GM18907 (cell line): Measurements from ENCODE around the gene PTPRK.
"Not testable (repeated sequence)": the region's sequence is repeated elsewhere in the genome, so short reads cannot be mapped to it uniquely, and the experiment has no call there.

Experiments used
- ATAC-seq: cut with Tn5 transposase; IDR thresholded peaks from one replicate; pipeline ENCODE4 v1.9.1; 2021; ENCODE audit warnings: mild to moderate bottlenecking, moderate library complexity; ENCODE audit not compliant: unreplicated experiment

Gene PTPRK

DNA sequence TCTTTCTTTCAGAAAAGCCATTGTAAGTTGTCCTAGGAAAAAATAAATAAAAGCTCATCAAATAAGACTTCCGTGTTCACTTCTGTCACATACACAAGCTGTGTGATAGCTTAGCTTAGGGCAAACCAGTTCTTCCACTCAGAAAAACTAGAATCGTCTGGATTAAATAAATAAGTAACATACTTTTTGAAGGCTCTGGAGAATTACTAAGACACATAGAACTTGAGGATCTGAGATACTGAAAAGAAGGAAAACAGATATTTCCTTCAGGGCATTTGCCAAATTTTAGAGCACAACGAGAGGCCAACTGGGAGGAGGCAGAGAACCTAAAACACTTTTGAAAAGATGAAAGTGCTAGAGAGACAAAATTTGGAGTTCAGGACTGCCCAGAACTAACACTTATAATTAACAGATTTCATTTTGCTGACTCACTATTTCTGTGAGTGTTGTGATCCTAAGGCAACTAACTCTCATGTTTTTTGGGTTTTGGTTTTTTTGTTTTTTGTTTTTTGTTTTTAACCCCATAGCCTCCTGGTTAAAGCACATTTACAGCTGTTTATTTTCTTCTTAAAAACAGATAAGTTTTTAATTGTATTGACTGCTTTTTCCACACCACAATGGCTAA lies 580.8 kb downstream of the PTPRK start:
- no peak for ATAC-seq

DNA sequence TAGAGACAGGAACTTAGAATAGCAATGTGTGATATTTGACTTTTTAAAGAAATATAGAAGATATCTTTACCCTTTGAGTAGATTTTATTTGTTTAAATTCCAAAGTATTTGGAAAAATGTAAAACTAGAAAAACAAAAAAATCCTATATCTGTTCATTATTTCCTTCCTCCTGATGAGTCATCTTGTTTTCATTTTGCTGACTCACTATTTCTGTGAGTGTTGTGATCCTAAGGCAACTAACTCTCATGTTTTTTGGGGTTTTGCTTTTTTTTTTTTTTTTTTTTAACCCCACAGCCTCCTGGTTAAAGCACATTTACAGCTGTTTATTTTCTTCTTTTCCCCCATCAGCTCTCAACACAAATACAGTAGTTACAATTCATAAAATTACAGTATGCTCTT lies 581.7 kb downstream of the PTPRK start:
- no peak for ATAC-seq

GRCh38 chr6:127937747-127938146 lies 582.7 kb downstream of the PTPRK start:
- ATAC-seq: no peak

DNA sequence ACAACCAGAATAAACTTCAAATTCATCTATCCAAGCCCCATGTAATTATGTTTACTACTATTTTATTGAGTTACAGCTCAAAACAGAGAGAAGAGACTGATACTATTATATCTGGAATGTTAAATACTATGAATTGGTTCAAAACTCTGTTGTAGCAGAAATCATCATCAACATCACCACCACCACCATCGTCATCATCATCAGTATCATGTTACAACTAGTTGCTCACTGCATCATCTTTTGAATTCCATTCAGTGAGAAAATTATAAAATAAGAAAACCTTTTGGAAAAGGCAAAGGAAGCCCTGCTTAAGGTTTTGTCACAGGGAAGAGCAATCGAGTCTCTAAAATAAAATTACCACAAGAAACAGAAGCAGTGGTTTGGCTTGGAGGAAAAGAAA lies 583.3 kb downstream of the PTPRK start:
- ATAC-seq: no peak

GRCh38 chr6:127934956-127935355 lies 585.4 kb downstream of the PTPRK start:
- ATAC-seq: no peak

- no peak for ATAC-seq
These were observed 586.3 kb downstream of the PTPRK start for GRCh38 chr6:127933852-127934840.

DNA sequence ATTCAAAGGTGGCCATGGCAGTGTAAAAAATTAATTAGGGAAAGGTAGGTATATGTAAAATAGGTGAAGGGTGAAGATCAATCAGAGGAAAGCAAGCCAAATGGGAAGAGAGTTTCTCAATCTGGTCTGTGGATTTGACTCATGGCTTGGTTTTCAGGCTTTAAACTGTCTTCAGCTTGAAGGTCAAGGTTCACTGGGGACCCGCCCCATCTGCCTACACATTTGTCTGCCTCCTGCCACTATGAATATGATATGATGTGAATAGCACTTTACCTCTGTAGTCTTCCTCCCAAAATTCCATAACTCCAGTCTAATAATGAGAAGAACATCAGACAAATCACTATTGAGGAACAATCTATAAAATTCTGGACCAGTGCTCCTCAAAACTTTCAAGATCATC lies 587.3 kb downstream of the PTPRK start:
- ATAC-seq: no peak

DNA sequence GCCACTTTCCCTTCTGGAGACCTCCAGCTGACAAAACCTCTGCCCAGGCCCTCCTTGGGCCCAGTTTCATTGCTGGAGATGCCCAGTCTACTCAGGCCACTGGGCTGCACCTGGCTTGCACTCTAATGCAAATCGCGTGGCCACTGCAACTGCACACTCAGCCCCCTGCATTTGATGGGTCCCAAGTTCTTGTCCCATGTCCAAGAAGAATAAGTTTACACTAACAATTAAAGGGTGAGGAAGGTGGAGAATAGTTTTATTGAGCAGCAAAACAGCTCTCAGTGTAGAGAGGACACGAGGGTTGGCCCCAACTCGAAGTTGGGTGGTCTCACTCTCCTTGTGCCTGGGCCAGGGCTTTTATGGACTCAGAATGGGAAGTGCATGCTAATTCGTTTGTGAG lies 587.7 kb downstream of the PTPRK start:
- no peak for ATAC-seq

GRCh38 chr6:127926441-127926840 lies 594.0 kb downstream of the PTPRK start:
- ATAC-seq: not testable (repeated sequence)

GRCh38 chr6:127924440-127924839 lies 596.0 kb downstream of the PTPRK start:
- no peak for ATAC-seq

DNA sequence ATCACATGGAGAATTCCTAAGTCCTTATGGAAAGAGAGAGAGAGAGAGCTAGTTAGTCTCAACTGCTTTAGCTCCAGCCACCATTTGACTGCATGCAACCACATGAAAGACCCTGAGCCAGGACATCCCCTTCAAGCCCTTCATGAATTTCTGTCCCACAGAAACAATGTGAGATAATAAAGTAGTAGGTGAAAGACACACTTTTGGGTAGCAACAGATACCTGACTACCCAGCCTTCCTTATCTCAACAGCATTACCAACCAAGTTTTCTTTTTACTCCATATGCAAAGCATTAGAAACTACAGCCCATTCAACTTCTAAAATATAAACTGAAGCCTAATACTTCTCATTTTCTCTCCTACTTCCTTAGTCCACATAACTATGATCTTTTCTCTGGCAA lies 596.4 kb downstream of the PTPRK start:
- ATAC-seq: no peak

GRCh38 chr6:127923135-127923534 lies 597.3 kb downstream of the PTPRK start:
- ATAC-seq: no peak

GRCh38 chr6:127921982-127922381 lies 598.4 kb downstream of the PTPRK start:
- no peak for ATAC-seq

GRCh38 chr6:127920804-127921203 lies 599.6 kb downstream of the PTPRK start:
- ATAC-seq: no peak
